ENCODE measurements around the gene MEMO1. TPM values are rescaled to one million over a fixed set of nuclear protein-coding genes. Genes with fewer than 3 reads are reported as not detected.

Gene MEMO1
- total and polyA plus RNA-seq, 4 donors, result 22.4 to 32.9 (median 27.3) TPM

- no peak overlapping the region for H3K27ac ChIP-seq (ENCODE audit: low read depth in 1 of 2, low read length in 2 of 2)
- no peaks in the 10 kb centered on the region for H3K27me3 ChIP-seq (ENCODE audit: control insufficient read depth in 4 of 4, insufficient read depth in 4 of 4, low read length in 3 of 4)
- DNase-seq (ENCODE audit: low spot score), result no peak
- no peaks in the 10 kb centered on the region for H3K9me3 ChIP-seq (ENCODE audit: control insufficient read depth in 4 of 4, low read length in 3 of 4)
- TF ChIP-seq, protein P1, sequence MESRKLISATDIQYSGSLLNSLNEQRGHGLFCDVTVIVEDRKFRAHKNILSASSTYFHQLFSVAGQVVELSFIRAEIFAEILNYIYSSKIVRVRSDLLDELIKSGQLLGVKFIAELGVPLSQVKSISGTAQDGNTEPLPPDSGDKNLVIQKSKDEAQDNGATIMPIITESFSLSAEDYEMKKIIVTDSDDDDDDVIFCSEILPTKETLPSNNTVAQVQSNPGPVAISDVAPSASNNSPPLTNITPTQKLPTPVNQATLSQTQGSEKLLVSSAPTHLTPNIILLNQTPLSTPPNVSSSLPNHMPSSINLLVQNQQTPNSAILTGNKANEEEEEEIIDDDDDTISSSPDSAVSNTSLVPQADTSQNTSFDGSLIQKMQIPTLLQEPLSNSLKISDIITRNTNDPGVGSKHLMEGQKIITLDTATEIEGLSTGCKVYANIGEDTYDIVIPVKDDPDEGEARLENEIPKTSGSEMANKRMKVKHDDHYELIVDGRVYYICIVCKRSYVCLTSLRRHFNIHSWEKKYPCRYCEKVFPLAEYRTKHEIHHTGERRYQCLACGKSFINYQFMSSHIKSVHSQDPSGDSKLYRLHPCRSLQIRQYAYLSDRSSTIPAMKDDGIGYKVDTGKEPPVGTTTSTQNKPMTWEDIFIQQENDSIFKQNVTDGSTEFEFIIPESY (IDR thresholded peaks at IDR 0.05), result no peak
- TF ChIP-seq GABPA (IDR thresholded peaks at IDR 0.05 in 1 of 2, conservative IDR thresholded peaks at IDR 0.05 in 1 of 2) (no peak), HNF4A (conservative IDR thresholded peaks at IDR 0.05) (no peak), TAF1 (conservative IDR thresholded peaks at IDR 0.05) (no peak), RAD21 (IDR thresholded peaks at IDR 0.05) (no peak), HNF4G (IDR thresholded peaks at IDR 0.05) (no peak), FOXA2 (IDR thresholded peaks at IDR 0.05) (no peak), FOXA1 (IDR thresholded peaks at IDR 0.05) (no peak), RXRA (IDR thresholded peaks at IDR 0.05) (no peak)
- peaks cover 0 to 12% (median 5%) of the 10 kb centered on the region in 4 donors for H3K4me1 ChIP-seq (ENCODE audit: control insufficient read depth in 4 of 4, insufficient read depth in 4 of 4, low read length in 3 of 4)
- no peak overlapping the region for H3K9ac ChIP-seq (ENCODE audit: low read depth in 1 of 2, low read length in 2 of 2)
- 98% methylated on average over 6 of the region's 6 CpGs for WGBS
- H3K4me3 ChIP-seq (ENCODE audit: low read depth in 1 of 3, low read length in 3 of 3), result no peak overlapping the region
- H3K36me3 ChIP-seq (ENCODE audit: control insufficient read depth in 4 of 4, insufficient read depth in 3 of 4, low read depth in 1 of 4, low read length in 3 of 4), result no peaks in the 10 kb centered on the region
Measured at GRCh38 chr2:31978436-31978835, 32.4 kb downstream of the MEMO1 start.

GRCh38 chr2:31973665-31974064 is 37.1 kb downstream of the MEMO1 start:
- Histone ChIP-seq H3K9me3 (ENCODE audit: control insufficient read depth in 4 of 4, low read length in 3 of 4) (no peaks in the 10 kb centered on the region), H3K9ac (ENCODE audit: low read depth in 1 of 2, low read length in 2 of 2) (no peak overlapping the region), H3K27me3 (ENCODE audit: control insufficient read depth in 4 of 4, insufficient read depth in 4 of 4, low read length in 3 of 4) (no peaks in the 10 kb centered on the region), H3K36me3 (ENCODE audit: control insufficient read depth in 4 of 4, insufficient read depth in 3 of 4, low read depth in 1 of 4, low read length in 3 of 4) (peaks cover 0 to 2% (median 0%) of the 10 kb centered on the region in 4 donors), H3K4me3 (ENCODE audit: low read depth in 1 of 3, low read length in 3 of 3) (no peak overlapping the region), H3K27ac (ENCODE audit: low read depth in 1 of 2, low read length in 2 of 2) (no peak overlapping the region), H3K4me1 (ENCODE audit: control insufficient read depth in 4 of 4, insufficient read depth in 4 of 4, low read length in 3 of 4) (no peaks in the 10 kb centered on the region)
- TF ChIP-seq, protein P2, sequence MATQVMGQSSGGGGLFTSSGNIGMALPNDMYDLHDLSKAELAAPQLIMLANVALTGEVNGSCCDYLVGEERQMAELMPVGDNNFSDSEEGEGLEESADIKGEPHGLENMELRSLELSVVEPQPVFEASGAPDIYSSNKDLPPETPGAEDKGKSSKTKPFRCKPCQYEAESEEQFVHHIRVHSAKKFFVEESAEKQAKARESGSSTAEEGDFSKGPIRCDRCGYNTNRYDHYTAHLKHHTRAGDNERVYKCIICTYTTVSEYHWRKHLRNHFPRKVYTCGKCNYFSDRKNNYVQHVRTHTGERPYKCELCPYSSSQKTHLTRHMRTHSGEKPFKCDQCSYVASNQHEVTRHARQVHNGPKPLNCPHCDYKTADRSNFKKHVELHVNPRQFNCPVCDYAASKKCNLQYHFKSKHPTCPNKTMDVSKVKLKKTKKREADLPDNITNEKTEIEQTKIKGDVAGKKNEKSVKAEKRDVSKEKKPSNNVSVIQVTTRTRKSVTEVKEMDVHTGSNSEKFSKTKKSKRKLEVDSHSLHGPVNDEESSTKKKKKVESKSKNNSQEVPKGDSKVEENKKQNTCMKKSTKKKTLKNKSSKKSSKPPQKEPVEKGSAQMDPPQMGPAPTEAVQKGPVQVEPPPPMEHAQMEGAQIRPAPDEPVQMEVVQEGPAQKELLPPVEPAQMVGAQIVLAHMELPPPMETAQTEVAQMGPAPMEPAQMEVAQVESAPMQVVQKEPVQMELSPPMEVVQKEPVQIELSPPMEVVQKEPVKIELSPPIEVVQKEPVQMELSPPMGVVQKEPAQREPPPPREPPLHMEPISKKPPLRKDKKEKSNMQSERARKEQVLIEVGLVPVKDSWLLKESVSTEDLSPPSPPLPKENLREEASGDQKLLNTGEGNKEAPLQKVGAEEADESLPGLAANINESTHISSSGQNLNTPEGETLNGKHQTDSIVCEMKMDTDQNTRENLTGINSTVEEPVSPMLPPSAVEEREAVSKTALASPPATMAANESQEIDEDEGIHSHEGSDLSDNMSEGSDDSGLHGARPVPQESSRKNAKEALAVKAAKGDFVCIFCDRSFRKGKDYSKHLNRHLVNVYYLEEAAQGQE (IDR thresholded peaks at IDR 0.05), result no peak
- TF ChIP-seq FOXA1 (IDR thresholded peaks at IDR 0.05) (no peak), RAD21 (IDR thresholded peaks at IDR 0.05) (no peak), SP1 (IDR thresholded peaks at IDR 0.05) (no peak), MAX (IDR thresholded peaks at IDR 0.05) (no peak), GABPA (IDR thresholded peaks at IDR 0.05 in 1 of 2, conservative IDR thresholded peaks at IDR 0.05 in 1 of 2) (no peak), HNF4A (conservative IDR thresholded peaks at IDR 0.05) (no peak), FOXA2 (IDR thresholded peaks at IDR 0.05) (no peak), HNF4G (IDR thresholded peaks at IDR 0.05) (no peak), RXRA (IDR thresholded peaks at IDR 0.05) (no peak), NR2F2 (IDR thresholded peaks at IDR 0.05) (no peak), YY1 (IDR thresholded peaks at IDR 0.05) (no peak)
- TF ChIP-seq, protein P1 (IDR thresholded peaks at IDR 0.05), result no peak
- TF ChIP-seq, protein P3, sequence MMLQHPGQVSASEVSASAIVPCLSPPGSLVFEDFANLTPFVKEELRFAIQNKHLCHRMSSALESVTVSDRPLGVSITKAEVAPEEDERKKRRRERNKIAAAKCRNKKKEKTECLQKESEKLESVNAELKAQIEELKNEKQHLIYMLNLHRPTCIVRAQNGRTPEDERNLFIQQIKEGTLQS (IDR thresholded peaks at IDR 0.05), result no peak
- DNase-seq (ENCODE audit: low spot score), result no peak

Data from liver (tissue), 9 donors.